ENCODE results near the gene MMP25. TPM values are rescaled to one million over a fixed set of nuclear protein-coding genes. Genes with fewer than 3 reads are reported as not detected.
"Not testable (repeated sequence)": the region's sequence is repeated elsewhere in the genome, so short reads cannot be mapped to it uniquely, and the experiment has no call there.

Gene MMP25
- total and polyA plus RNA-seq, 12 donors: 0.09 to 3.1 (median 0.43) TPM; not detected in 1

GRCh38 chr16:3068487-3068886 is 22.1 kb downstream of the MMP25 start:
- WGBS, 4 donors: 62 to 72% (median 63%) methylated on average over 2 to 4 of the region's 4 CpGs
- Histone ChIP-seq H3K4me1 (replicated peaks in 1 of 2) (peaks cover 0 to 12% of the 10 kb centered on the region in 2 donors), H3K9me3 (replicated peaks in 1 of 3) (no peaks in the 10 kb centered on the region), H3K4me3 (no peak overlapping the region), H3K27ac (no peak overlapping the region), H3K27me3 (no peaks in the 10 kb centered on the region), H3K36me3 (replicated peaks in 1 of 2) (no peaks in the 10 kb centered on the region)
- TF ChIP-seq CTCF (IDR thresholded peaks at IDR 0.05) (no peak), POLR2A (IDR thresholded peaks at IDR 0.05) (no peak)
- intact Hi-C loops (cut with DNase I): no loop called here
- no peak for DNase-seq

- H3K27me3 ChIP-seq; DNase-seq; intact Hi-C loops (cut with DNase I); H3K36me3 ChIP-seq (replicated peaks in 1 of 2); H3K9me3 ChIP-seq (replicated peaks in 1 of 3); H3K27ac ChIP-seq; H3K4me3 ChIP-seq: not testable (repeated sequence)
- H3K4me1 ChIP-seq (replicated peaks in 1 of 2): peaks cover 0 to 12% of the 10 kb centered on the region in 2 donors
- WGBS, 4 donors: 85 to 90% (median 88%) methylated on average over 8 to 10 of the region's 11 CpGs
Observed at GRCh38 chr16:3069146-3069545, 22.8 kb downstream of the MMP25 start.

GRCh38 chr16:3070608-3071111 is 24.3 kb downstream of the MMP25 start:
- H3K9me3 ChIP-seq (replicated peaks in 1 of 3): no peaks in the 10 kb centered on the region
- no peak for DNase-seq
- H3K4me1 ChIP-seq (replicated peaks in 1 of 2): peaks cover 0 to 1% of the 10 kb centered on the region in 2 donors
- 80 to 94% (median 91%) methylated on average over 5 to 9 of the region's 9 CpGs for WGBS, 4 donors
- no peaks in the 10 kb centered on the region for H3K27me3 ChIP-seq
- TF ChIP-seq POLR2A (IDR thresholded peaks at IDR 0.05) (no peak), CTCF (IDR thresholded peaks at IDR 0.05) (no peak)
- H3K4me3 ChIP-seq: no peak overlapping the region
- H3K36me3 ChIP-seq (replicated peaks in 1 of 2): no peaks in the 10 kb centered on the region
- intact Hi-C loops (cut with DNase I): loop anchor here in 1 of 2 donors (10.0 kb wide), 1 partner anchor 266 kb away; no protein-coding TSS in a partner anchor
- no peak overlapping the region for H3K27ac ChIP-seq

- no peak overlapping the region for H3K4me3 ChIP-seq
- 82 to 92% (median 87%) methylated on average over 7 of the region's 7 CpGs for WGBS, 4 donors
- TF ChIP-seq CTCF (IDR thresholded peaks at IDR 0.05): no peak
- H3K27me3 ChIP-seq: no peaks in the 10 kb centered on the region
- DNase-seq: no peak
- intact Hi-C loops (cut with DNase I): loop anchor here in 1 of 2 donors (10.0 kb wide), 1 partner anchor 267 kb away; no protein-coding TSS in a partner anchor
- H3K9me3 ChIP-seq (replicated peaks in 1 of 3): no peaks in the 10 kb centered on the region
- no peaks in the 10 kb centered on the region for H3K4me1 ChIP-seq (replicated peaks in 1 of 2)
- no peak overlapping the region for H3K27ac ChIP-seq
- H3K36me3 ChIP-seq (replicated peaks in 1 of 2): no peaks in the 10 kb centered on the region
Observed at GRCh38 chr16:3071655-3072054, 25.3 kb downstream of the MMP25 start.

- WGBS, 4 donors: 60 to 85% (median 71%) methylated on average over 3 to 4 of the region's 4 CpGs
- not testable (repeated sequence) for DNase-seq; H3K36me3 ChIP-seq (replicated peaks in 1 of 2); H3K27ac ChIP-seq; H3K4me1 ChIP-seq (replicated peaks in 1 of 2); H3K4me3 ChIP-seq; H3K9me3 ChIP-seq (replicated peaks in 1 of 3); H3K27me3 ChIP-seq
- intact Hi-C loops (cut with DNase I): loop anchor here in 1 of 2 donors (10.0 kb wide), 1 partner anchor 267 kb away; no protein-coding TSS in a partner anchor
Observed at GRCh38 chr16:3072148-3072547, 25.8 kb downstream of the MMP25 start.

- not testable (repeated sequence) for H3K9me3 ChIP-seq (replicated peaks in 1 of 3); H3K27ac ChIP-seq; H3K27me3 ChIP-seq; DNase-seq; H3K4me1 ChIP-seq (replicated peaks in 1 of 2); H3K4me3 ChIP-seq; H3K36me3 ChIP-seq (replicated peaks in 1 of 2)
- intact Hi-C loops (cut with DNase I): loop anchor here in 1 of 2 donors (10.0 kb wide), 1 partner anchor 268 kb away; no protein-coding TSS in a partner anchor
- 68 to 86% (median 73%) methylated on average over 6 to 16 of the region's 18 CpGs for WGBS, 4 donors
Observed at GRCh38 chr16:3072576-3073263, 26.4 kb downstream of the MMP25 start.
